ENCODE measurements around the gene ZDBF2. TPM values are rescaled to one million over a fixed set of nuclear protein-coding genes. Genes with fewer than 3 reads are reported as not detected.

The ZDBF2 gene
- total and polyA plus RNA-seq, 2 of the 8 experiments (the other 6 are each of a cell fraction or from before 2014, with no cell fraction given) = 1.5 to 17.2 TPM

GRCh38 chr2:206337956-206338355, 63.5 kb downstream of the ZDBF2 start (continued):
- no peak for TF ChIP-seq GTF2F1 (IDR thresholded peaks at IDR 0.05; ENCODE audit: borderline replicate concordance, low read depth, low read length)

Measured in H1 (cell line).